Fibroblast of lung (primary cell): Measurements from ENCODE around the gene KAT7. TPM values are rescaled to one million over a fixed set of nuclear protein-coding genes. Genes with fewer than 3 reads are reported as not detected.

Source experiments
- DNase-seq, 2 donors: peaks; one replicate each; pipeline versions ENCODE4 v3.0.0 to v3.0.0-alpha.2; 2010; ENCODE audit warnings: low read depth in 2 of 2
- H2AFZ ChIP-seq: 2 replicates; pipeline ENCODE4 v1.5.1; 2012; ENCODE audit warnings: low read length, control low read depth, inconsistent platforms
- H3K27ac ChIP-seq: 2 replicates; pipeline ENCODE4 v1.5.1; 2011; ENCODE audit warnings: low read length, control low read depth; ENCODE audit not compliant: insufficient read depth
- H3K27me3 ChIP-seq: 2 replicates; pipeline ENCODE4 v1.5.1; 2011; ENCODE audit warnings: mild to moderate bottlenecking, low read length; ENCODE audit not compliant: control insufficient read depth, insufficient read depth
- H3K36me3 ChIP-seq: 2 replicates; pipeline ENCODE4 v1.5.1; 2011; ENCODE audit warnings: low read length; ENCODE audit not compliant: control insufficient read depth, insufficient read depth
- H3K4me1 ChIP-seq: 2 replicates; pipeline ENCODE4 v1.5.1; 2011; ENCODE audit warnings: low read length; ENCODE audit not compliant: control insufficient read depth, insufficient read depth; ENCODE audit errors: extremely low read depth
- H3K4me2 ChIP-seq: 2 replicates; pipeline ENCODE4 v1.5.1; 2011; ENCODE audit warnings: low read length, control low read depth; ENCODE audit not compliant: insufficient read depth; ENCODE audit errors: extremely low read depth
- H3K4me3 ChIP-seq, 4 experiments: fragments of 200-600 bp in 1 of 4; sonication (generic) in 1 of 4; replicated peaks in 1 of 4; 2 replicates each; pipeline ENCODE4 v1.5.1; 2011 to 2016; ENCODE audit warnings: low read length in 4 of 4, low read depth in 3 of 4, mild to moderate bottlenecking in 3 of 4, control low read depth in 2 of 4, inconsistent platforms in 1 of 4, mixed read lengths in 1 of 4; ENCODE audit not compliant: insufficient read depth in 1 of 4; ENCODE audit errors: control extremely low read depth in 1 of 4
- H3K79me2 ChIP-seq: 2 replicates; pipeline ENCODE4 v1.5.1; 2012; ENCODE audit warnings: mild to moderate bottlenecking, low read length, inconsistent platforms; ENCODE audit not compliant: control insufficient read depth, insufficient read depth
- H3K9ac ChIP-seq: 2 replicates; pipeline ENCODE4 v1.5.1; 2011; ENCODE audit warnings: mild to moderate bottlenecking, low read length, control low read depth; ENCODE audit not compliant: insufficient read depth
- H3K9me3 ChIP-seq: 2 replicates; pipeline ENCODE4 v1.5.1; 2012; ENCODE audit warnings: low read depth, low read length; ENCODE audit not compliant: control insufficient read depth, insufficient read depth
- H4K20me1 ChIP-seq: 2 replicates; pipeline ENCODE4 v1.5.1; 2011; ENCODE audit warnings: low read length; ENCODE audit not compliant: control insufficient read depth, insufficient read depth; ENCODE audit errors: extremely low read depth
- EZH2 ChIP-seq: IDR thresholded peaks from 2 replicates; pipeline ENCODE4 v1.5.1; 2012; ENCODE audit warnings: low read length, control low read depth, mild to moderate bottlenecking; ENCODE audit errors: missing control alignments
- polyA plus RNA-seq, 2 donors: library from polyadenylated mRNA; depleted of rRNA in 1 of 2; stranded (reverse) in 1 of 2; unstranded in 1 of 2; fragments of >200 nt; gene quantifications; 2 replicates each; pipeline ENCODE4 v1.2.1, GENCODE V29; 2011 to 2012; ENCODE audit warnings: missing spikeins in 1 of 2
- total RNA-seq: library from RNA; depleted of rRNA; stranded (reverse); fragments of >200 nt; gene quantifications from 2 replicates; pipeline ENCODE4 v1.2.1, GENCODE V29; 2014
- TF ChIP-seq, protein P1 (sequence below), 2 donors: IDR thresholded peaks in 1 of 2; conservative IDR thresholded peaks in 1 of 2; 1 replicate in 1 of 2; 2 replicates in 1 of 2; pipeline ENCODE4 v1.5.1; 2011 to 2012; ENCODE audit warnings: low read length in 2 of 2, control low read depth in 1 of 2, inconsistent platforms in 1 of 2, low read depth in 1 of 2, mild to moderate bottlenecking in 1 of 2

The KAT7 gene
- total and polyA plus RNA-seq, 2 donors (not counting 1 experiment from before 2014, with no cell fraction given): 25.6 to 35.5 TPM

DNA sequence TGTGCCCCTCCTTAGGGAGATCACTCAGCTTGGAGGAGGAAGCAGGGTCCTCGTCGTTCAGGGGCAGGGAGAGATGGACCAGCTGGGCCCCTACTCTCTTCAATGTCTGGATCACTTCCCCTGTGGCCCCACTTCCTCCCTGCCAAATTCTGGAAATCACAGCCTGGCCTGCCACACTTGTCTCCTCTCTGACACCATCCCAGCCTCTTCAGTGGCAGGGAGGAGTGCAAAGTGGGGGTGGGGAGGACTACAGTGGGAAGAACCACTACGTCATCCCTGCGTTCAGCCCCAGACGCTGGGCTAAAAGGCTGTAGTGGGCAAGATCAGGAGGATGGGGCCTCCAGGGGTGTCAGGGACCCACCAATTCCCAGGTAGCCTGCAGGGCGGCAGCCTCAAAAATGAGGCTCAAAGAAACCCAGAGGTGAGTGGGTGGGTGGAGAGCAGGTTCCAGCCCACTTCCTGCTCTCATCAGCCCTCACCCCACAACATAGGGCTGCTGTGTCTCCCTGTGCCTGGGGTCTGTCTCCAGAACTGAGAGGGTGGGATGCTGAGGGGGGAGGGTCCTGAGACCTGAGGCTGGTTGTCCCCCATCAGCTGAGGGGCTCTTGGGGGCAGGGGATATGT, 84.4 kb downstream of the KAT7 start:
- Histone ChIP-seq H3K79me2 (no peaks in the 10 kb centered on the region), H3K9ac (no peak overlapping the region), H4K20me1 (no peaks in the 10 kb centered on the region), H3K4me1 (no peaks in the 10 kb centered on the region), H3K4me3 (no peak overlapping the region), H2AFZ (no peak overlapping the region), H3K9me3 (no peaks in the 10 kb centered on the region), H3K36me3 (no peaks in the 10 kb centered on the region), H3K27ac (no peak overlapping the region), H3K4me2 (no peak overlapping the region), H3K27me3 (peaks cover 15% of the 10 kb centered on the region)
- DNase-seq: no peak
- TF ChIP-seq, protein P1, sequence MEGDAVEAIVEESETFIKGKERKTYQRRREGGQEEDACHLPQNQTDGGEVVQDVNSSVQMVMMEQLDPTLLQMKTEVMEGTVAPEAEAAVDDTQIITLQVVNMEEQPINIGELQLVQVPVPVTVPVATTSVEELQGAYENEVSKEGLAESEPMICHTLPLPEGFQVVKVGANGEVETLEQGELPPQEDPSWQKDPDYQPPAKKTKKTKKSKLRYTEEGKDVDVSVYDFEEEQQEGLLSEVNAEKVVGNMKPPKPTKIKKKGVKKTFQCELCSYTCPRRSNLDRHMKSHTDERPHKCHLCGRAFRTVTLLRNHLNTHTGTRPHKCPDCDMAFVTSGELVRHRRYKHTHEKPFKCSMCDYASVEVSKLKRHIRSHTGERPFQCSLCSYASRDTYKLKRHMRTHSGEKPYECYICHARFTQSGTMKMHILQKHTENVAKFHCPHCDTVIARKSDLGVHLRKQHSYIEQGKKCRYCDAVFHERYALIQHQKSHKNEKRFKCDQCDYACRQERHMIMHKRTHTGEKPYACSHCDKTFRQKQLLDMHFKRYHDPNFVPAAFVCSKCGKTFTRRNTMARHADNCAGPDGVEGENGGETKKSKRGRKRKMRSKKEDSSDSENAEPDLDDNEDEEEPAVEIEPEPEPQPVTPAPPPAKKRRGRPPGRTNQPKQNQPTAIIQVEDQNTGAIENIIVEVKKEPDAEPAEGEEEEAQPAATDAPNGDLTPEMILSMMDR (conservative IDR thresholded peaks at IDR 0.05 in 1 of 2, IDR thresholded peaks at IDR 0.05 in 1 of 2; ENCODE audit: low read depth in 1 of 2, low read length in 2 of 2): no peak
- TF ChIP-seq EZH2: no peak

DNA sequence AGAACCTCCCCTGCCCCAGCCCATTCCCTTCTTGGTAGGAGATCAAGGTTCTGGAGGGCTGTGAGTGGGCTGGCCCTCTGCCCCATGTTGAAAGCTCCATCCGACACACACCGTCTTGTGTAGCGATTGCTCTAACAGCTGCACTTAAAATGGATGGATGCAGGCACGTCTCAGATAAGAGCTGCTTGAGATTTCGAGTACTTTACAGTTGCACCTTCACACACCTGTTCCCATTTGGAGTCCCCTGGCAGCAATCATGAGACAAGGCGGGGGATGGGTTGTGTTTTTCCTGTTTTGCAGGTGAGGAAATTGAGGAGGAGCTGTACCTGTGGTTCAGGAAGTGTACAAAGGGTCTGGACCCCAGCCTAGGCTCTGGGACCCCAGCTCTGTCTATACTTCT, 85.0 kb downstream of the KAT7 start:
- H3K79me2 ChIP-seq: no peaks in the 10 kb centered on the region
- no peaks in the 10 kb centered on the region for H3K9me3 ChIP-seq
- no peak overlapping the region for H3K4me2 ChIP-seq
- TF ChIP-seq, protein P1 (conservative IDR thresholded peaks at IDR 0.05 in 1 of 2, IDR thresholded peaks at IDR 0.05 in 1 of 2; ENCODE audit: low read depth in 1 of 2, low read length in 2 of 2): no peak
- TF ChIP-seq EZH2: no peak
- peaks cover 15% of the 10 kb centered on the region for H3K27me3 ChIP-seq
- no peak overlapping the region for H2AFZ ChIP-seq
- DNase-seq: no peak
- no peak overlapping the region for H3K9ac ChIP-seq
- H3K4me3 ChIP-seq: no peak overlapping the region
- no peaks in the 10 kb centered on the region for H3K36me3 ChIP-seq
- no peak overlapping the region for H3K27ac ChIP-seq
- H3K4me1 ChIP-seq: no peaks in the 10 kb centered on the region
- H4K20me1 ChIP-seq: no peaks in the 10 kb centered on the region

DNA sequence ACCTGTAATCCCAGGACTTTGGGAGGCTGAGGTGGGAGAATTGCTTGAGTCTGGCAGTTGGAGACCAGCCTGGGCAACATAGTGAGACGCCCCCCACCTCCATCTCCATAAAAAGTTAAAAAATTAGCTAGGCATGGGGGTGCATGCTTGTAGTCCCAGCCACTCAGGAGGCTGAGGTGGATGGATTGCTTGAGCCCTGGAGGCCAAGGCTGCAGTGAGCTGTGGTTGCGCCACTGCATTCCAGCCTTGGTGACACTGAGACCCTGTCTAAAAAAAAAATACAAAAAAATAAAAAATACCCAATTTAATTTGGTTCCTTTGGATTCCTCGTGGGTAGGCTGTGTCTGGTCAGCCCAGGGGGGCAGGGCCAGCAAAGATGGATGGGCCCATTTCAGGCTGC, 85.4 kb downstream of the KAT7 start:
- TF ChIP-seq, protein P1 (conservative IDR thresholded peaks at IDR 0.05 in 1 of 2, IDR thresholded peaks at IDR 0.05 in 1 of 2; ENCODE audit: low read depth in 1 of 2, low read length in 2 of 2): no peak
- TF ChIP-seq EZH2: no peak
- no peaks in the 10 kb centered on the region for H3K4me1 ChIP-seq
- no peak overlapping the region for H3K4me2 ChIP-seq
- no peaks in the 10 kb centered on the region for H4K20me1 ChIP-seq
- no peak overlapping the region for H3K9ac ChIP-seq
- H3K79me2 ChIP-seq: no peaks in the 10 kb centered on the region
- no peaks in the 10 kb centered on the region for H3K36me3 ChIP-seq
- no peak overlapping the region for H2AFZ ChIP-seq
- no peaks in the 10 kb centered on the region for H3K9me3 ChIP-seq
- H3K4me3 ChIP-seq: no peak overlapping the region
- peaks cover 16% of the 10 kb centered on the region for H3K27me3 ChIP-seq
- no peak for DNase-seq
- no peak overlapping the region for H3K27ac ChIP-seq
